Activated B cell treated with CpG ODN at 0.5 μM for 24 hours (primary cell): ENCODE results near the gene TMEM123. TPM values are rescaled to one million over a fixed set of nuclear protein-coding genes. Genes with fewer than 3 reads are reported as not detected.

Experiments
- ATAC-seq: fragments of 200-7000 bp; cut with Tn5 transposase; one replicate; pipeline ENCODE4 v1.10.0; 2021; ENCODE audit warnings: low read depth, mild to moderate bottlenecking, moderate library complexity
- CTCF ChIA-PET: fragments of 350-600 bp; sonication (Branson Sonifier 250); formaldehyde crosslinking; loops from one replicate; lab custom pipeline; 2021; ENCODE audit warnings: antibody characterized with exemption; lab: Charles Lee
- POLR2A ChIA-PET: fragments of 350-600 bp; sonication (Branson Sonifier 250); formaldehyde crosslinking; loops from one replicate; lab custom pipeline; 2021; ENCODE audit warnings: antibody characterized with exemption; lab: Charles Lee
- DNase-seq: peaks from one replicate; pipeline ENCODE4 v3.0.0; 2022
- H3K27ac Mint-ChIP-seq: one replicate; pipeline ENCODE4 v1.8.0; 2020; ENCODE audit warnings: mixed read lengths
- H3K27me3 Mint-ChIP-seq: one replicate; pipeline ENCODE4 v1.8.0; 2021; ENCODE audit warnings: mixed read lengths
- H3K36me3 Mint-ChIP-seq: one replicate; pipeline ENCODE4 v1.8.0; 2021; ENCODE audit warnings: low read depth, mixed read lengths
- H3K4me1 Mint-ChIP-seq: one replicate; pipeline ENCODE4 v1.8.0; 2021; ENCODE audit warnings: mixed read lengths
- H3K4me3 Mint-ChIP-seq: one replicate; pipeline ENCODE4 v1.8.0; 2020; ENCODE audit warnings: mild to moderate bottlenecking, mixed read lengths
- H3K9me3 Mint-ChIP-seq: one replicate; pipeline ENCODE4 v1.8.0; 2020; ENCODE audit warnings: mixed read lengths
- CTCF ChIP-seq: fragments of 200-600 bp; IDR thresholded peaks from one replicate; pipeline ENCODE4 v1.8.0; 2022; ENCODE audit warnings: antibody characterized with exemption, mild to moderate bottlenecking
- intact Hi-C: fragments of 100-400 bp; cut with micrococcal nuclease; formaldehyde crosslinking; loops from one replicate; pipeline ENCODE4 v1.15.1; 2024
- total RNA-seq: library from RNA; stranded (reverse); gene quantifications from 2 replicates; pipeline ENCODE4 v1.2.3, GENCODE V29; 2022

Gene TMEM123
- total RNA-seq, 1 donor from 2014 or later = 191 TPM

DNA sequence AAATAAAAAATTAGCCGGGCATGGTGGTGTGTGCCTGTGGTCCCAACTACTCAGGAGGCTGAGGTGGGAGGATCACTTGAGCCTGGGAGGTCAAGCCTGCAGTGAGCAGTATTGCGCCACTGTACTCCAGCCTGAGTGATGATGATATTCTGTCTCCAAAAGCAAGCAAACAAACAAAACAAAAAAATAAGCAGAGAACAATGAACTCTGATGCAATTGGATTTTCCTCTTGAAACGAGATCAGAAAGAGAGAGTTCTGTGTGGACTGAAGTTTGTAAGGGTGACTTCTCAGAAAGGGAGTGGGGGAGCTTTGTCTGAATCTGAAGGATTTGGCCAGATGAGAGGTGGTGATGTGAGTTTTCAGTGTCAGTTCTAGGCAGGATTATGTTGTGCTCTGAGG is 6.0 kb upstream of the TMEM123 start:
- H3K4me1 Mint-ChIP-seq = peaks cover 24% of the 10 kb centered on the region

DNA sequence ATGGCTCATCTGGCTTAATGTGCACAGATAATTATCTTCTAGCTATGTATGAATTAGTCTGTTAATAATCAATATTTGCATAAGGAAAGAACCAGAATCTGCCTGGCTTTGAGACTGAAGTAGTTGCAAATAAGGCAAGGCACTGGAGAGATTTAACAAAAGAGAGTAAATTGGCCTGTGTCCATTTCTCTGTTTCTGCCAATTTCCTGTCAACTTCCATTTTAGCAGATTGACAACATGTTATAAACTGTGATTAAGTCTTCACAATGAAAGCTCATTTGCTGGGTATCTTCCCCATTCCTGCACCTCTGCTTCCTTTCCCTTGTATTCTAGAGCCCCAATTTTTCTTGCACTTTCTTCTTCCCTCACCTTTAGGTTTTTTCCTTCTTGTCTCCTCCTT is 5.3 kb upstream of the TMEM123 start:
- no peak overlapping the region for H3K27ac Mint-ChIP-seq
- peaks cover 31% of the 10 kb centered on the region for H3K4me1 Mint-ChIP-seq
- ChIA-PET POLR2A (interaction anchor here (0.6 kb wide), 1 partner anchor 107 kb away, joined by 6 read pairs; no protein-coding TSS in a partner anchor), CTCF (interaction anchor here (2.1 kb wide), 1 partner anchor 155 kb away, joined by 7 read pairs; no protein-coding TSS in a partner anchor)
- TF ChIP-seq CTCF = no peak
- DNase-seq = no peak
- no peak for ATAC-seq
- no peak overlapping the region for H3K4me3 Mint-ChIP-seq
- H3K27me3 Mint-ChIP-seq = no peaks in the 10 kb centered on the region
- no peaks in the 10 kb centered on the region for H3K9me3 Mint-ChIP-seq
- H3K36me3 Mint-ChIP-seq = peaks cover 3% of the 10 kb centered on the region
- intact Hi-C loops = loop anchor here (10.0 kb wide), 1 partner anchor 543 kb away; the partner anchor contains the start of genes ANGPTL5 and CEP126

More for the DNA sequence above, 6.0 kb upstream of the TMEM123 start:
- Mint-ChIP-seq H3K27ac (no peak overlapping the region), H3K36me3 (no peaks in the 10 kb centered on the region), H3K9me3 (no peaks in the 10 kb centered on the region), H3K27me3 (no peaks in the 10 kb centered on the region), H3K4me3 (no peak overlapping the region)
- ChIA-PET POLR2A (no interaction called here), CTCF (no interaction called here)
- intact Hi-C loops = loop anchor here (10.0 kb wide), 1 partner anchor 544 kb away; the partner anchor contains the start of genes ANGPTL5 and CEP126
- DNase-seq (no peak), ATAC-seq (no peak)
- no peak for TF ChIP-seq CTCF

DNA sequence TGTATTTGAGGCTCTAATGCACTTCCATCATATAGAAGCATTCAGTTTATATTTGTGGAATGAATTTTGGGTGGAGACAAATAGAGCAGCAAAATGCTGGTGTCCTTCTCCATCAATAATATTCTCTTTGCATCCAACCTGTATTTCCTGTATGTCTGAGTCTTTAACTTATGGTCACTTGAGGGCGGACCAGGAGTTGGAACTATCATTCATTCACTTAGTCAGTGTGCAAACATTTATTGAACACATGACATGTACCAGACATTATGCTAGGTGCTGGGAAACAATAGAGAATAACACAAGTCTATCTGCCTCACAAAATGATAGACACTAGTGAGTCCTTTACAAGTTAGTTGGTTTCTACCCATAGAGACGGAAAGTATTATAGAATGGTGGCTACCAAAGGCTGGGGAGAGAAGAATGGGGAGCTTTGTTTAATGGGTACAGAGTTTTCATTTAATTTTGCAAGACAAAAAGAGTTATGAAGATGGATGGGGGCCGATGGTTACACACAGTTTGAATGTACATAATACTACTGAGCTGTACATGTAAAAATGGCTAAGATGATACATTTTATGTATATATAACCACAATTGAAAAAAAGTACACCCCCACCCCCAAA is 4.6 kb upstream of the TMEM123 start:
- H3K9me3 Mint-ChIP-seq = no peaks in the 10 kb centered on the region
- ATAC-seq (no peak), DNase-seq (no peak)
- no peaks in the 10 kb centered on the region for H3K27me3 Mint-ChIP-seq
- no peak overlapping the region for H3K27ac Mint-ChIP-seq
- intact Hi-C loops = loop anchor here (10.0 kb wide), 1 partner anchor 542 kb away; the partner anchor contains the start of genes ANGPTL5 and CEP126
- ChIA-PET CTCF (interaction anchor here (2.1 kb wide), 1 partner anchor 156 kb away, joined by 7 read pairs; no protein-coding TSS in a partner anchor), POLR2A (interaction anchor here (1.6 kb wide), 1 partner anchor 17 kb away, joined by 11 read pairs; no protein-coding TSS in a partner anchor)
- peaks cover 5% of the 10 kb centered on the region for H3K36me3 Mint-ChIP-seq
- H3K4me1 Mint-ChIP-seq = peaks cover 32% of the 10 kb centered on the region
- no peak for TF ChIP-seq CTCF
- H3K4me3 Mint-ChIP-seq = no peak overlapping the region

DNA sequence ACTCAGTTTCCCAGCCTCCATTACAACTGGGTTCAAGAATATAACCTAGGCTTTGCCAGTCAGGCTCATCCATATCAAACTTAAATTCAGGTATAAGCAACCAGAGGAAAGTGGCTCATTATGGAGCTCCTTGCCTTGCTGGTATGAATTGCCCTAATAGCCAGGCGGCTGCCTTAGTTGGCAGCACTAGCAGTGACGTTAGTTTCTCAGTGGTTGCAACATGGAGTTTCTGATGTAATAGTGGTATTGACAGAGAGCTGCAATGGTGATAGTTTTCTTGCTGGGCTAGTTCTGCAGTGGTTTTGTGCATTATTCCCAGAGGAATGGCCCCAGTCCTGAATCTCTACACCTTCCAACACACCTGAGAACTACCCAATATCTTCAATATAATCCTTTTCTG is 3.8 kb upstream of the TMEM123 start:
- no peak for DNase-seq
- POLR2A ChIA-PET = interaction anchor here (0.7 to 1.6 kb wide), 2 partner anchors 18 to 151 kb away, joined by 7 to 11 read pairs; no protein-coding TSS in a partner anchor
- Mint-ChIP-seq H3K27me3 (no peaks in the 10 kb centered on the region), H3K4me1 (peaks cover 35% of the 10 kb centered on the region), H3K27ac (no peak overlapping the region), H3K4me3 (no peak overlapping the region), H3K9me3 (no peaks in the 10 kb centered on the region), H3K36me3 (peaks cover 10% of the 10 kb centered on the region)
- intact Hi-C loops = loop anchor here (10.0 kb wide), 1 partner anchor 542 kb away; the partner anchor contains the start of genes ANGPTL5 and CEP126
- CTCF ChIA-PET = interaction anchor here (2.1 kb wide), 1 partner anchor 157 kb away, joined by 7 read pairs; no protein-coding TSS in a partner anchor
- no peak for ATAC-seq
- TF ChIP-seq CTCF = no peak

DNA sequence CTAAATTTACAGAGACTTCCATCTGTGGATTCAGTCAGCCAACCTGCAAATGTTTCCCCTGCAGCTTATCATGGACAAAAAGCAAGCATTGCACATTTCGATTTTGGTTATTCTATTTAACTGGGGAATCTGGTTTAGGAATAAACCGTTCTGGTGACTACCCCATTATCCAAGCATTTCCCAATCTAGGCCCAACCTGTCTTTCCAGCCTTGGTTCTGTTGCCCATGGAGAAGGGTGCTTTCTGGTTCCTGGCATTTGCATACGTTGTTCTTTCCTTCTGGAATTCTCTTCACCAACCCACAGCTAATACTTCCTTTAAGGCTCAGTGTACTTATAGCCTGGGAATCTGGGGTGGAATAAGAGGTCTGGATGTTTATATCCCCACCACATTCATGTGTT is 1.4 kb upstream of the TMEM123 start:
- peak overlapping the region; percentile 53 for H3K4me3 Mint-ChIP-seq
- no peak for ATAC-seq

More for the DNA sequence above, 1.4 kb upstream of the TMEM123 start:
- Mint-ChIP-seq H3K4me1 (peaks cover 51% of the 10 kb centered on the region), H3K9me3 (no peaks in the 10 kb centered on the region), H3K27me3 (no peaks in the 10 kb centered on the region), H3K27ac (peak overlapping the region; percentile 60), H3K36me3 (peaks cover 26% of the 10 kb centered on the region)
- intact Hi-C loops = loop anchor here (1.0 to 10.0 kb wide), 3 partner anchors 11 to 539 kb away; partner anchors contain the start of genes ANGPTL5, BIRC2 and CEP126
- POLR2A ChIA-PET = interaction anchor here (1.0 to 4.3 kb wide), 3 partner anchors 13 to 159 kb away, joined by 3 to 63 read pairs (median 5); no protein-coding TSS in a partner anchor
- CTCF ChIA-PET = no interaction called here
- no peak for DNase-seq
- no peak for TF ChIP-seq CTCF
